Activated CD4-positive, alpha-beta T cell treated with anti-CD3 and anti-CD28 coated beads, Interleukin-10, Interleukin-2, amounts not matched to agents 100 ng/mL and 50 ng/mL, durations not matched to agents 16 hours and 8 hours (primary cell): ENCODE data around the gene CORO1A.
"Not testable (repeated sequence)": the region's sequence is repeated elsewhere in the genome, so short reads cannot be mapped to it uniquely, and the experiment has no call there.

Experiments
- DNase-seq: peaks from one replicate; pipeline ENCODE4 v3.0.0-alpha.2; 2020

Gene CORO1A

DNA sequence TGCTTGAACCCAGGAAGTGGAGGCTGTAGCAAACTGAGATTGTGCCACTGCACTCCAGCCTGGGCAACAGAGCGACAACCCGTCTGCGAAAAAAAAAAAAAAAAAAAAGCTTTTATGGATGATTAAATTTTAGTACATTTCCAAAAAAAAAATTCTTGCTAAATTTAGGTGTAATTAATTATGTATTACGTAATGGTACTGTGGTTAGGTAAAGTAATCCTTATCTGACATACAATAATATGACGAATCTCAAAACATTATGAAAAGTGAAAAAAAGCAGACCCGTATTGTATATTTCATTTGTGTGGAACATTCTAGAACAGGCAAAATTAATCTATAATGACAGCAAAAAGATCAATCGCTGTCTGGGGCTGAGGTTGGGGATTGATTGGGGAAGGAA lies 10.3 kb upstream of the CORO1A start:
- no peak for DNase-seq

DNA sequence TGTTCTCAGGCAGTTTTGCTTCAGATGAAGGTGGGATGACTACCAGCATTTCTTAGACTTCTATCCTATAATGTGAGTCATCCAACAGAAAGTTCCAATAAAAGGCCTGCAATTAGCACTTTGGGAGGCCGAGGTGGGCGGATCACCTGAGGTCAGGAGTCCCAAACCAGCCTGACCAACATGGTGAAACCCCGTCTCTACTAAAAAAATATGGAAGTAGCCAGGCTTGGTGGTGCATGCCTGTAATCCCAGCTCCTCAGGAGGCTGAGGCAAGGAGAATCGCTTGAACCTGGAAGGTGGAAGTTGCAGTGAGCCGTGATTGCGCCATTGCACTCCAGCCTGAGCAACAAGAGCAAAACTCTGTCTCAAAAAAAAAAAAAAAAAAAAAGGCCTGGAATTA lies 6.5 kb upstream of the CORO1A start:
- DNase-seq: not testable (repeated sequence)

- no peak for DNase-seq
Observed at GRCh38 chr16:30179195-30179594, 4.2 kb upstream of the CORO1A start.

DNA sequence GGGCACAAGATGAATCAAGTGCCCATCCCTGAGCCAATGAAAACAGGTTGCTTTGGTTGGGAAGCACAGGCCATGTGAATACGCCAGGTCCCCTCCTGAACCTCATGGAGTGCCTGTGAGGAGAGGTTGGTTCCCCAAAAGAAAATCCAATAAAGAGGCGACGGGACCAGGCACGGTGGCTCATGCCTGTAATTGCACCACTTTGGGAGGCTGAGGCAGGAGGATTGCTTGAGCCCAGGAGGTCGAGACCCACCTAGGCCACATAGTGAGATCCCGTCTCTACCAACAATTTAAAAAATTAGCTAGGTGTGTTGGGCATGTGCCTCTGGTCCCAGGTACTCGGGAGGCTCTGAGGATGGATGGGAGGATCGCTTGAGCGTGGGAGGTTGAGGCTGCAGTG lies 3.5 kb upstream of the CORO1A start:
- no peak for DNase-seq

- no peak for DNase-seq
Observed at GRCh38 chr16:30180741-30181140, 2.7 kb upstream of the CORO1A start.

DNA sequence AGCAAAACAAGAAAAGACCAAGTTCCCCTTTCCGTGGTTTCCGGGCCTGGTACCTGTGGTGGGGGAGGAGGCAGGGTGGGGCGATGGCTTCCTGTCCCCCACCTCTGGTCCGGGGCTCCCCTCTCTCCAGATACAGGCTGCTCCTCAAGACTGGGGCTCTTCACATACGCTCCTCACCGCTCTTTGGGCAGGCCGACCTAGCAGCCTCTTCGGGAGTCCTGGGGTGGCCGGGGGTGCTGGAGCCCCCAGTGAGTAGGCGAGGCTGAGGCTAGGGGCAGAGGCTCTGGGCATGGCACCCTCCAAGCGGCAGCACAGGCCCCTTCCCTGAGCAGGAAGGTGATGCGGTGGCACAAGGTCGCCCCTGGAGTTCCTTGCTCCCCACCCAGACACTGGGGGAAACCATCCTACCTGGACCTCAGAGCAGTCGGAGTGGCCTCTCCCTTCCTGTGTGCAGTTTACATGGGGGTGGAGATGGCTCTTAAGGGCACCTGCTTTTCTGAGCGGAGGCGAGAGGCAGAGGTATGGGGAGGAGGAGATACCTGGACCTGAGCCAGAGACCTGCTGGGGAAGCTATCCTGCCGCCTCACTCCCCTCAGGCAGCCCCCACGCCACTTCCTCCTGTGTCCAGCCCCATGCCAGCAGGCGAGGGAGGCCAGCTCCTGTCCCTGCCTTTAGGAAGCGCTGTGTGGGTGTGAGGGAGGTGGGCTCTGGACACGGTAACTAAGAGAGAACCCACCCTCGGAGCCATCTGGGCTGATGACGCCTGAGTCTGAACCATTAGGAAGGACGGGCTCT lies 891 bp downstream of the CORO1A start:
- peak; percentile 90 for DNase-seq

DNA sequence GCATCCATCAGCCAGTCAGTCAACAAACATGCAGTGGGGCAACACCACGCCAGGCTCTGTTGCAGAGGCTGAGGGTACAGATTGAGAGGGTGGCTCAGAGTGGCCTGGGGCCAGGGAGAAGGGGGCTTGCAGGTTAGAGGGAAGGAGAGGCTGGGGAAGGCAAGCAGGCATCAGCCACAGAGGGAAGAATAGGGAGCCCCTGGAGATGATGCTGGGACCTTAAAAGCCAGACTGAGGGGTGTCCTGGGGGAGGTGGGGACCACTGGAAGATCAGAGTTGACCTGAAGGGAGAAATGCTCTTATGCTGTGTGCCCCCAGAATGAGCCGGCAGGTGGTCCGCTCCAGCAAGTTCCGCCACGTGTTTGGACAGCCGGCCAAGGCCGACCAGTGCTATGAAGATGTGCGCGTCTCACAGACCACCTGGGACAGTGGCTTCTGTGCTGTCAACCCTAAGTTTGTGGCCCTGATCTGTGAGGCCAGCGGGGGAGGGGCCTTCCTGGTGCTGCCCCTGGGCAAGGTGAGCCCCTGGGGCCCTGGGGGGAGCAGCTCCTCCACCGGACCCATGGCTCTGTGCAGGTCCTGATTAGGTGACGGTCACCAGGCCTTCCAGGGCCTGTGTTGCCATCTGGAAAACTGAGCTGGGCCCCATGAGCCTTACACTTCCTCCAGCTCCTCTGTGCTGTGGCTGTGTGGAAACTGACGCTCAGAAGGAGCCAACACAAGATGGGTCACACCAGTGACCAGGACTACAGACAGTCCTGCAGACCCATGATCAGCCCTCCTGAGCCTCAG lies 1.7 kb downstream of the CORO1A start:
- peak; percentile 65 for DNase-seq

- peak; percentile 97 for DNase-seq
Observed at GRCh38 chr16:30185683-30186421, 2.5 kb downstream of the CORO1A start.

DNA sequence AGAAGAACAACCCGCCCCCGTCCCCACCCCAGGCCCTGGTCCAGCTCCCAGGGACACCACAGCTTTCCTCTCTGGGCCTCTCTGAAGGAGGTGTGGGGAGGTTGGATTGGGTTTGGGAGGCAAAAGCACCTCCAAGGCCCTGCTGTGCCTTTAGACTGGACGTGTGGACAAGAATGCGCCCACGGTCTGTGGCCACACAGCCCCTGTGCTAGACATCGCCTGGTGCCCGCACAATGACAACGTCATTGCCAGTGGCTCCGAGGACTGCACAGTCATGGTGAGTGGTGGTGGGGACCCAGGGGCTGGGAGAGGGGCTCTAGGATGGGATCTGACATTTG lies 3.0 kb downstream of the CORO1A start:
- no peak for DNase-seq

DNA sequence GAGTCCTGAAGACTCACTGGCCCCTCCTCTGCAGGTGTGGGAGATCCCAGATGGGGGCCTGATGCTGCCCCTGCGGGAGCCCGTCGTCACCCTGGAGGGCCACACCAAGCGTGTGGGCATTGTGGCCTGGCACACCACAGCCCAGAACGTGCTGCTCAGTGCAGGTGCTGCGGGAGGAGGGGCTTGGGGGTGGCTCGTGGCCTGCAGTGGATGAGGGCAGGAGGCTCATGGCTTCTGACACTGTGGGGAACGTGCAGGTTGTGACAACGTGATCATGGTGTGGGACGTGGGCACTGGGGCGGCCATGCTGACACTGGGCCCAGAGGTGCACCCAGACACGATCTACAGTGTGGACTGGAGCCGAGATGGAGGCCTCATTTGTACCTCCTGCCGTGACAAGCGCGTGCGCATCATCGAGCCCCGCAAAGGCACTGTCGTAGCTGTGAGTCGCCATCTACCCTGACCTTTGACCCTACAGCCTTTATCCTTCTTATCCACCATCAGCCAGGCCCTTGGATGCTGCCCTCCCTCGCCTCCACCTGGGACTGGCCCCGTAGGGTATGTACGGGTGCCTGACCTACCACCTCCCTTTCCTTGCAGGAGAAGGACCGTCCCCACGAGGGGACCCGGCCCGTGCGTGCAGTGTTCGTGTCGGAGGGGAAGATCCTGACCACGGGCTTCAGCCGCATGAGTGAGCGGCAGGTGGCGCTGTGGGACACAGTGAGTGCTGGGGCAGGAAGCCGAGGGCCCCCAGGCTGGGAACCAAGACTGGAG lies 3.6 kb downstream of the CORO1A start:
- peak; percentile 91 for DNase-seq

DNA sequence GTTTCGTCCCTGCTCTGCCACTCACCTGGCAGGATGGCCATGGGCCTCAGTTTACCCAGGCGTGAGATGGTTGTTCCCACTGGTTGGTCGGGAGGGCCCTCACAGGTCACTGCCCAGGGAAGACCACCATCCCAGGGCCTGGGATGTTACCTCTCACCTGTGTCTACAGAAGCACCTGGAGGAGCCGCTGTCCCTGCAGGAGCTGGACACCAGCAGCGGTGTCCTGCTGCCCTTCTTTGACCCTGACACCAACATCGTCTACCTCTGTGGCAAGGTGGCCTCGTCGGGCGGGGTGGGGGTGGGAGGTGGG lies 4.1 kb downstream of the CORO1A start:
- DNase-seq: no peak

- DNase-seq: no peak
Observed at GRCh38 chr16:30187971-30188561, 4.7 kb downstream of the CORO1A start.

DNA sequence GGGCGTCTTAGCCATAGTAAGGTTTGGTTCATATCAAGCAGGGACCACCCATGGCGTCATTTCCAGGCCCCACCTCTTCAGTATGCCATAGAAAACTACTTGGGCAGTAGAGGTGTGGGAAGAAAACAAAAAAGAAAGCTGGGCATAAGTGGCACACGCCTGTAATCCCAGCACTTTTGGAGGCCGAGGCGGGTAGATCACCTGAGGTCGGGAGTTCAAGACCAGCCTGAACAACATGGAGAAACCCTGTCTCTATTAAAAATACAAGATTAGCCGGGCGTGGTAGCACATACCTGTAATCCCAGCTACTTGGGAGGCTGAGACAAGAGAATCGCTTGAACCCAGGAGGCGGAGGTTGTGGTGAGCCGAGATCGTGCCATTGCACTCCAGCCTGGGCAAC lies 7.8 kb downstream of the CORO1A start:
- not testable (repeated sequence) for DNase-seq

- DNase-seq: not testable (repeated sequence)
Observed at GRCh38 chr16:30193098-30193497, 9.7 kb downstream of the CORO1A start.

DNA sequence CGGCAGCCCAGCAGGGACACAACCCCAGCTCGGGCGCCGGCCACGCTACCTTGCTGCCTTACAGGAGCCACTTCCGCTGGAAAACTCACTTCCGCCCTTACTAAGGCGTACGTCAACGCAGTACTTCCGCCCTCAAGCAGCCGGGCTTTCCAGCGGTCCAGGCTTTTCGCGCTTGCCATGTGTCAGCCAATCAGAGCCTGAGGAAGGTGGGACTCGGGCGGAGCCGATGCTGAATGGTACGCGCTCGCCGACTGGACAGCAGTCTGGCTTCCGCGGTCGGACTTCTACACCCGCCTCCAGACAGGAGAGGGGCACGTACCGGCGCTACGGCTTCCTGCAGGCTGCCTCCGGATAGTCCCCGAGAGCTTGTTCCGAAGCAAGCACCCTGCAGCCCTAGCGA lies 10.2 kb downstream of the CORO1A start, which contains the start of the genes BOLA2B and SLX1A:
Gene BOLA2B, minus strand, starts transcription at position 52 of the 400 bp plus-strand sequence. CDS start 71 bp downstream, outside the sequence.
Gene SLX1A, plus strand, starts transcription at position 261 of the 400 bp plus-strand sequence. CDS start 210 bp downstream, outside the sequence.
- DNase-seq: not testable (repeated sequence)

GRCh38 chr16:30194172-30194925 lies 10.9 kb downstream of the CORO1A start:
- DNase-seq: not testable (repeated sequence)

GRCh38 chr16:30197001-30197400 lies 13.6 kb downstream of the CORO1A start:
- not testable (repeated sequence) for DNase-seq

GRCh38 chr16:30199049-30199448 lies 15.6 kb downstream of the CORO1A start, which contains the start of gene SULT1A3:
Gene SULT1A3, plus strand, starts transcription at chr16:30199255. Its CDS starts 1,474 bp downstream, at chr16:30200729.
- not testable (repeated sequence) for DNase-seq

DNA sequence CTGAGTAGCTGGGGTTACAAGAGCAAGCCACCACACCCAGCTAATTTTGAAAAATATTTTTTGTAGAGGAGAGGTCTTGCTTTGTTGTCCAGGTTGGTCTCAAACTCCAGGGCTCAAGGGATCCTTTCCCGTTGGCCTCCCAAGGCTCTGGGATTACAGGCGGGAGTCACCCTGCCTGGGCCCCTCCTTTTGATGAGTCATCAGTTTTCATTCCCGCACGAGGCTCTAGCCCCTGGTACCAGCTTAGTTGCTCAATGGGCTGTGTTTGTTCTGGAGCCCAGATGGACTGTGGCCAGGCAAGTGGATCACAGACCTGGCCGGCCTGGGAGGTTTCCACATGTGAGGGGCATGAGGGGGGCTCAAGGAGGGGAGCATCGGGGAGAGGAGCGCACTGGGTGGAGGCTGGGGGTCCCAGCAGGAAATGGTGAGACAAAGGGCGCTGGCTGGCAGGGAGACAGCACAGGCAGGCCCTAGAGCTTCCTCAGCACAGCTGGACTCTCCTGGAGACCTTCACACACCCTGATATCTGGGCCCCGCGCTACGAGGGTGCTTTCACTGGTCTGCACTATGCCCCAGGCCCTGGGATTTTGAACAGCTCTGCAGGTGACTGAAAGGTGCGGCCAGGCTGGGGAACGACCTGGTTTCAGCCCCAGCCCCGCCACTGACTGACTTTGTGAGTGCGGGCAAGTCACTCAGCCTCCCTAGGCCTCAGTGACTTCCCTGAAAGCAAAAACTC lies 16.4 kb downstream of the CORO1A start:
- not testable (repeated sequence) for DNase-seq

GRCh38 chr16:30205541-30206236 lies 22.3 kb downstream of the CORO1A start:
- DNase-seq: not testable (repeated sequence)
